IPS-20b (cell line): ENCODE measurements around the gene MAGIX.
"Not testable (repeated sequence)": the region's sequence is repeated elsewhere in the genome, so short reads cannot be mapped to it uniquely, and the experiment has no call there.

ENCODE experiments used
- H3K27ac ChIP-seq: one replicate; pipeline ENCODE4 v1.5.1; 2013; ENCODE audit warnings: low read length
- H3K27me3 ChIP-seq: 2 replicates; pipeline ENCODE4 v1.6.1; 2013; ENCODE audit warnings: mild to moderate bottlenecking, low read length, inconsistent platforms; ENCODE audit not compliant: insufficient read depth
- H3K36me3 ChIP-seq: 2 replicates; pipeline ENCODE4 v1.6.1; 2013; ENCODE audit warnings: low read depth, mild to moderate bottlenecking, inconsistent platforms, low read length, moderate library complexity; ENCODE audit not compliant: insufficient read depth
- H3K4me1 ChIP-seq: 2 replicates; pipeline ENCODE4 v1.6.1; 2013; ENCODE audit warnings: mild to moderate bottlenecking, control low read depth, inconsistent platforms, low read length, moderate library complexity; ENCODE audit not compliant: insufficient read depth
- H3K4me3 ChIP-seq: 2 replicates; pipeline ENCODE4 v1.5.1; 2013; ENCODE audit warnings: mild to moderate bottlenecking, low read length, inconsistent platforms
- H3K9ac ChIP-seq: 2 replicates; pipeline ENCODE4 v1.6.1; 2013; ENCODE audit warnings: low read depth, mild to moderate bottlenecking, inconsistent platforms, low read length, moderate library complexity
- H3K9me3 ChIP-seq: 2 replicates; pipeline ENCODE4 v1.6.1; 2013; ENCODE audit warnings: mild to moderate bottlenecking, low read depth, low read length, inconsistent platforms; ENCODE audit not compliant: insufficient read depth

The MAGIX gene

GRCh38 chrX:49161632-49162031, 926 bp upstream of the MAGIX start:
- no peak overlapping the region for H3K9ac ChIP-seq
- H3K4me1 ChIP-seq: no peaks in the 10 kb centered on the region; the same call in 1 of the 2 replicates
- H3K27me3 ChIP-seq: peaks cover 68% of the 10 kb centered on the region
- no peak overlapping the region for H3K4me3 ChIP-seq
- no peak overlapping the region for H3K27ac ChIP-seq
- H3K36me3 ChIP-seq: no peaks in the 10 kb centered on the region
- H3K9me3 ChIP-seq: no peaks in the 10 kb centered on the region

DNA sequence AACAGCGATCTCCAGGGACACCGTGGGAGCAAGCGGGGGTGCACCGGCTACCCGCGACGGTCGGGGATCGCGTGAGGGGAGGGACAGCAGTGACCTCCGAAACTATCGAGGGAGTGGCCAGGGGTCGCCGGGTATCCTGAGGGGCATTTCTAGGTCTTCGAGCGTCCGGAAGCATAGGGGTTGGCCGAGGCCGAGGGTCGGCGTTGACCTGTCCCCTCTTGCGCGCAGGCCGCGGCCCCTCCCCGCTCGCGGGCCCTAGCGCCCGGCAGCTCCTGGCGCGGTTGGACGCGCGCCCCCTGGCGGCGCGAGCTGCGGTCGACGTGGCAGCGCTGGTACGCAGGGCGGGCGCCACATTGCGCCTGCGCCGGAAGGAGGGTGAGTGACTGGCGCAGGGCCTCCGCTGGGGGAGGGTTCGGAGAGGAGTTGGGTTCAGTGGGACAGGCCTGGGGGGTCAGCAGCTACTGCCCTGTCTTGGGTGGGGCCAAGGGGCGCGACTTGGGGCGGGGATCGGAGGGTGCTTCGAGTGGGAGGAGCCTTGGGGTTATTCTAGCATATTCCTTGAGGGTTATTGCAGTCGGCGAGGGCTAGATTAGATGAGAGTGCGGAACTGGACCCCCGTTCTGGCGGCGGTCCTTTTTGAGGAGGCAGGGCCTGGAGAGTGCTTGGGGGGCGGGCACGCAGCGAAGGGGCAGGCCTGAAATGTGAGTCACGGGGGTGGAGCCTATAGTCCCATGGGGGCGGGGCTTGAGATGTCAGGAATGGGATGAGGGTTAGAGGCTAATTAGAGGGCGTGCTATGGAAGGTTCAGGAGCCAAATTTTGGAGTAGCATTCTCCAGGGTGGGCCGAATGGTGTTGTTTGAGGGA, 1.2 kb downstream of the MAGIX start:
- Histone ChIP-seq H3K27me3 (peaks cover 64% of the 10 kb centered on the region), H3K27ac (peak overlapping the region; percentile 71), H3K4me1 (no peaks in the 10 kb centered on the region; the same call in 1 of the 2 replicates)

GRCh38 chrX:49164589-49165360, 2.2 kb downstream of the MAGIX start:
- H3K9ac ChIP-seq: no peak overlapping the region
- no peak overlapping the region; the same call in 1 of the 2 replicates for H3K4me3 ChIP-seq
- H3K4me1 ChIP-seq: no peaks in the 10 kb centered on the region; the same call in 1 of the 2 replicates
- H3K9me3 ChIP-seq: no peaks in the 10 kb centered on the region
- no peaks in the 10 kb centered on the region for H3K36me3 ChIP-seq
- no peak overlapping the region for H3K27ac ChIP-seq
- H3K27me3 ChIP-seq: peaks cover 58% of the 10 kb centered on the region

More for the DNA sequence above, 1.2 kb downstream of the MAGIX start:
- H3K36me3 ChIP-seq: no peaks in the 10 kb centered on the region
- no peaks in the 10 kb centered on the region for H3K9me3 ChIP-seq
- H3K9ac ChIP-seq: peak overlapping the region; percentile 73; the same call in 1 of the 2 replicates
- H3K4me3 ChIP-seq: peak overlapping the region; percentile 67; the same call in 1 of the 2 replicates

DNA sequence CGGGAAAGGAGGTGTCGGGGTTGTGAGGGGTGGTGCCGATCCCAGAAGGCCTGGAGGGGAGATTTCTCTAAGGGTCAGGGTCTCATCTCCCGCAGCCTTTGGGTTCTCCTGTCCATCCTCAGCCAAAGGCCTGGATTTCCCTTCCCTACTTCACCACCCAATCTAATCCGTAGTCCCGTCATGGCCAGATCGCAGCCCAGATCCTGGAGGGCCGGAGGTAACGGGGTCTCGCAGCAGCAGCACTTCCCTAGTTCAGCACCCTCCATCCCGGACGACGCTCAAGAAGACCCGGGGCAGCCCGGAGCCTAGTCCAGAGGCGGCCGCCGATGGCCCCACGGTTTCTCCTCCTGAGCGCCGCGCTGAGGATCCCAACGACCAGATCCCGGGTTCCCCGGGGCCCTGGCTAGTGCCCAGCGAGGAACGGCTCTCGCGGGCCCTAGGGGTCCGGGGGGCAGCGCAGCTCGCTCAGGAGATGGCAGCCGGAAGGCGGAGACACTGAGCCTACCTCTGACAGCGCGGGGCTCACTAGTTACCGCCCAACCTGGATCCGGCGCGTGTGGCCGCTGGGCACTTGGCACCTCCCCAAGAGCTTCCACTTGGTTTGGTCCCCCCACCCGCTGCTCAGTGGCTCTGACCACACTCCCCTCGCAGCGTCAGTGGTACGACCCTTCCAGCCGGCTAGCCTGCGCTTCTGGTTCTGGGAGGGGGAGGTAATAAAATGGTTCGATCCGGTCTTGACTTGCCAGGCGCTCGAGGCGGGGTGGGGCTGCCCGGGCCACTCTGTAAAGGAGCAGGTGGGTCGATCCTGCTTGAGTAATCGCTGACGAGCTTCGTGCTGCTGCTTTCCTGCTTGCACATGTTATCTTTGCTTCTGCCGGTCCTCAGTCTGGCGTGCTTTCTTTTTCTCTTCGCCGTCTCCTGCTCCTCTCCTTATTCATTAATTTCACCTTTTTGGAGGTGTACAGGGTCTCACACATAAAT, 3.6 kb downstream of the MAGIX start:
- no peaks in the 10 kb centered on the region for H3K36me3 ChIP-seq
- no peak overlapping the region; the same call in 1 of the 2 replicates for H3K9ac ChIP-seq
- H3K27me3 ChIP-seq: peaks cover 57% of the 10 kb centered on the region
- no peaks in the 10 kb centered on the region for H3K9me3 ChIP-seq
- no peaks in the 10 kb centered on the region; the same call in 1 of the 2 replicates for H3K4me1 ChIP-seq
- H3K27ac ChIP-seq: no peak overlapping the region
- peak overlapping the region; percentile 69 for H3K4me3 ChIP-seq

GRCh38 chrX:49166914-49167739, 4.6 kb downstream of the MAGIX start:
- no peaks in the 10 kb centered on the region for H3K9me3 ChIP-seq
- no peaks in the 10 kb centered on the region; the same call in 1 of the 2 replicates for H3K4me1 ChIP-seq
- H3K4me3 ChIP-seq: peak overlapping the region; percentile 69
- no peak overlapping the region; the same call in 1 of the 2 replicates for H3K9ac ChIP-seq
- no peaks in the 10 kb centered on the region for H3K36me3 ChIP-seq
- no peak overlapping the region for H3K27ac ChIP-seq
- H3K27me3 ChIP-seq: peaks cover 59% of the 10 kb centered on the region

- Histone ChIP-seq H3K4me3 (peak overlapping the region; percentile 69; the same call in 1 of the 2 replicates), H3K27ac (no peak overlapping the region), H3K27me3 (peaks cover 59% of the 10 kb centered on the region)
Observed at GRCh38 chrX:49167740-49168108, 5.2 kb downstream of the MAGIX start.

GRCh38 chrX:49171752-49172279, 9.3 kb downstream of the MAGIX start, which contains the start of gene PLP2:
TSS of gene PLP2 (plus strand) at chrX:49171898. CDS start at chrX:49172001, 103 bp downstream.
- Histone ChIP-seq H3K27me3 (peaks cover 45% of the 10 kb centered on the region), H3K4me1 (no peaks in the 10 kb centered on the region), H3K36me3 (no peaks in the 10 kb centered on the region), H3K27ac (no peak within 1 kb of the TSS), H3K4me3 (peak within 1 kb of the TSS; percentile 57), H3K9me3 (no peaks in the 10 kb centered on the region), H3K9ac (no peak within 1 kb of the TSS)

More at GRCh38 chrX:49167740-49168108, 5.2 kb downstream of the MAGIX start:
- no peaks in the 10 kb centered on the region; the same call in 1 of the 2 replicates for H3K4me1 ChIP-seq
- H3K9ac ChIP-seq: no peak overlapping the region
- H3K9me3 ChIP-seq: no peaks in the 10 kb centered on the region
- H3K36me3 ChIP-seq: no peaks in the 10 kb centered on the region

DNA sequence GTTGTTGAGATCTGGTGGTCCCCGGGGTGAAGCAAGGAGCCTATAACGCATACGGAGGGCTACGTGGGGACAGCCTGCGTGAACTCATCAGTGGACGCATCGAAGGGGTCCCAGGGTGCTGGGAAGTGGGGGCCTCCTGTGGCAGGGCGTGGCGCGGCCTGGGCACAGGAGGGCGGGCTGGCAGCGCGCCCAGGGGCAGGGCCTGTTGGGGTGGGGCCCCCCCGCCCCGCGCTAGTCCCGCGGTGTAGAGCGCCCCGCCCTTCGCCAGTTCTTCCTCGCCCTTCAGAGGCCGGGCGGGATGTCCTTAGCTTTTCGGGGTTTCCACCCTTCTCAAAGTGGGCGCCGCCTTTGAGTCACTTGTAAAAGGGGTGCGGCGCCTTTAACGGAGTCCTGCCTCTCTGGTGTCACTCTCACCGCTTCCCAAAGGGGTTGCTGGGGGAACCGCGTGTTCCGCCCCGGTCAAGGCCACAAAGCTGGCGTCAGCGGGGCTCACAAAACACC, 9.8 kb downstream of the MAGIX start:
- no peaks in the 10 kb centered on the region for H3K36me3 ChIP-seq
- H3K27me3 ChIP-seq: peaks cover 40% of the 10 kb centered on the region
- H3K9ac ChIP-seq: no peak overlapping the region
- no peaks in the 10 kb centered on the region for H3K9me3 ChIP-seq
- H3K27ac ChIP-seq: no peak overlapping the region
- H3K4me1 ChIP-seq: no peaks in the 10 kb centered on the region
- peak overlapping the region; percentile 57; the same call in 1 of the 2 replicates for H3K4me3 ChIP-seq

DNA sequence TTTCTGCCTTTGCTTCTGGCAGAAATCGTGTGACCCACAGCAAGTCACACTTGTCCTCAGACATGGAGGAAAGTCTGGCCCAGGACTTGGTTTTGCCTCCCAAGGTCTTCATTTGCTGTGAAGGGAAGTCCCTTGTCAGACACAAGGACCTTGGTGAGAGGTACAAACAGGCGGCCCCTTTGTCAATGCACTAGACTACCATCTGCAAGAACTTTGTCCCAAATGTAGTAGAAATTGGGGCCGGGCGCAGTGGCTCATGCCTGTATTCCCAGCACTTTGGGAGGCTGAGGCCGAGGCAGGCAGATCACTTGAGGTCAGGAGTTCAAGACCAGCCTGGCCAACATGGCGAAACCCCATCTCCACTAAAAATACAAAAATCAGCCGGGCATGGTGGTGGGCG, 11.0 kb downstream of the MAGIX start:
- H3K4me3 ChIP-seq, H3K27ac ChIP-seq, H3K9ac ChIP-seq: not testable (repeated sequence)

GRCh38 chrX:49174723-49175122, 12.2 kb downstream of the MAGIX start:
- Histone ChIP-seq H3K9me3 (no peaks in the 10 kb centered on the region), H3K36me3 (peaks cover 4% of the 10 kb centered on the region; the same call in 1 of the 2 replicates), H3K27ac (no peak overlapping the region), H3K9ac (no peak overlapping the region), H3K4me1 (no peaks in the 10 kb centered on the region), H3K4me3 (no peak overlapping the region), H3K27me3 (peaks cover 32% of the 10 kb centered on the region)

More for the DNA sequence above, 11.0 kb downstream of the MAGIX start:
- not testable (repeated sequence) for H3K9me3 ChIP-seq, H3K4me1 ChIP-seq, H3K36me3 ChIP-seq
- peaks cover 32% of the 10 kb centered on the region for H3K27me3 ChIP-seq
